ENCODE measurements around the gene CDK5R2. TPM values are rescaled to one million over a fixed set of nuclear protein-coding genes. Genes with fewer than 3 reads are reported as not detected.

The CDK5R2 gene
- total and polyA plus RNA-seq, 2 of the 13 experiments (the other 11 are each of a cell fraction or from before 2014, with no cell fraction given) = not detected

DNA sequence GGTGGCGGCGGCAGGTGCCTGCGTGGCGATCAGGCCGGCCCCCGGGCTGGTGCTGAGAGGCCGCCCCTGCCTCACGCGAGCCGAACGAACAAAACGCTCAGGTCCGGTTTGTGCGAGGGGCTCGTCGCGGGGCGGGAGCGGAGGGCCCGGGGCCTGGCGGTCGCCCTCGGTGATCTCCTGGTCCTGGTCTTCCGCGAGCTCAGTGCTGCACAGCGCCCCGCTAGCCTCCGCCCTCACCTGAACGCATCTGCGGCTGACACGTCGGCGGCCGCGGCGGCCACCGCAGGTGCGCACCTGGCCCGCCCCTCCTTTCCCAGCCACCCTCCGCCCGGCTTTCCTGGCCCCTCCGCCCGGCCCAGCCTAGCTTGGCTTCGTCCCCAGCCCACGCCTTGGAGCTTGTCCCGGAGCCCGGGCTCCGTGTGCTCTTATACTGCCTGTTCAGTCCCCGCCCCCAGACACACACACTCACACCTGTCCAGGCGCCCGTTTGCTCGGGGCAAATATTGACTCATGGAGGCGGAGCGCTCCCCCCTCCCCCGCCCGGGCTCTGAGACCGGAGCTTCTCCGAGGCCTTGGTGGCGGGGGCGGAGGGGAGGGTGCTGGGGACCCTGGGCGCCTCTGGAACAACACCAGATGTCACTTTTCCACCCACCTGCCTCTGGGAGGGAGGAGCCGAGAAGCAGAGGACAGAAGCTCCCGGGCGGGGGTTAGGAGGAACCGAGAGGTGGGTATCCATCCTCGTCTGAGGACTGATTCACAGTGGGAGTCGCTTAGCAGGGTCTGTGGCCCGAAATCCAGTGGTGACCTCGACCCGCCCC is 42.3 kb downstream of the CDK5R2 start (continued):
- 0 out of 2 replicates have a peak, but pooled peaks have one; percentile 45 for TF ChIP-seq KLF12 (CRISPR knock-in tag; IDR thresholded peaks at IDR 0.05; ENCODE audit: borderline replicate concordance)
- TF ChIP-seq ZSCAN12 (CRISPR knock-in tag; IDR thresholded peaks at IDR 0.05) = no peak
- peak; percentile 46; the same call in 1 of the 2 replicates for TF ChIP-seq MED13 (CRISPR knock-in tag; IDR thresholded peaks at IDR 0.05)
- TF ChIP-seq ZNF687 (CRISPR knock-in tag; IDR thresholded peaks at IDR 0.05) = peak; percentile 86
- no peak for TF ChIP-seq ZNF230 (CRISPR knock-in tag; IDR thresholded peaks at IDR 0.05)
- TF ChIP-seq PITX1 (CRISPR knock-in tag; IDR thresholded peaks at IDR 0.05) = peak; percentile 93
- TF ChIP-seq ZNF256 (CRISPR knock-in tag; conservative IDR thresholded peaks at IDR 0.05) = no peak
- TF ChIP-seq, protein P1, sequence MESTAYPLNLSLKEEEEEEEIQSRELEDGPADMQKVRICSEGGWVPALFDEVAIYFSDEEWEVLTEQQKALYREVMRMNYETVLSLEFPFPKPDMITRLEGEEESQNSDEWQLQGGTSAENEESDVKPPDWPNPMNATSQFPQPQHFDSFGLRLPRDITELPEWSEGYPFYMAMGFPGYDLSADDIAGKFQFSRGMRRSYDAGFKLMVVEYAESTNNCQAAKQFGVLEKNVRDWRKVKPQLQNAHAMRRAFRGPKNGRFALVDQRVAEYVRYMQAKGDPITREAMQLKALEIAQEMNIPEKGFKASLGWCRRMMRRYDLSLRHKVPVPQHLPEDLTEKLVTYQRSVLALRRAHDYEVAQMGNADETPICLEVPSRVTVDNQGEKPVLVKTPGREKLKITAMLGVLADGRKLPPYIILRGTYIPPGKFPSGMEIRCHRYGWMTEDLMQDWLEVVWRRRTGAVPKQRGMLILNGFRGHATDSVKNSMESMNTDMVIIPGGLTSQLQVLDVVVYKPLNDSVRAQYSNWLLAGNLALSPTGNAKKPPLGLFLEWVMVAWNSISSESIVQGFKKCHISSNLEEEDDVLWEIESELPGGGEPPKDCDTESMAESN (CRISPR knock-in tag; conservative IDR thresholded peaks at IDR 0.05) = no peak
- peak; percentile 80; the same call in 1 of the 2 replicates for TF ChIP-seq SOX5 (CRISPR knock-in tag; IDR thresholded peaks at IDR 0.05; ENCODE audit: borderline replicate concordance)
- peak; percentile 25; the same call in 1 of the 2 replicates for TF ChIP-seq MIXL1 (CRISPR knock-in tag; IDR thresholded peaks at IDR 0.05)
- no peak for TF ChIP-seq IKZF1 (IDR thresholded peaks at IDR 0.05)
- TF ChIP-seq ZNF274 (CRISPR knock-in tag; IDR thresholded peaks at IDR 0.05) = peak; percentile 56; the same call in 1 of the 2 replicates
- peak; percentile 96 for TF ChIP-seq NCOA1 (CRISPR knock-in tag; IDR thresholded peaks at IDR 0.05)
- TF ChIP-seq GZF1 (CRISPR knock-in tag; IDR thresholded peaks at IDR 0.05) = 0 out of 2 replicates have a peak, but pooled peaks have one; percentile 46
- no peak for TF ChIP-seq ZNF225 (CRISPR knock-in tag; IDR thresholded peaks at IDR 0.05)
- peak; percentile 63; the same call in 1 of the 2 replicates for TF ChIP-seq FOXJ3 (CRISPR knock-in tag; IDR thresholded peaks at IDR 0.05; ENCODE audit: borderline replicate concordance)
- peak; percentile 88 for TF ChIP-seq ZNF12 (CRISPR knock-in tag; IDR thresholded peaks at IDR 0.05)
- TF ChIP-seq ZBTB43 (CRISPR knock-in tag; conservative IDR thresholded peaks at IDR 0.05) = peak; percentile 96
- no peak for TF ChIP-seq FOXA1 (IDR thresholded peaks at IDR 0.05)
- peak; percentile 94 for TF ChIP-seq FOXA1 (CRISPR knock-in tag; IDR thresholded peaks at IDR 0.05)
- TF ChIP-seq CTCF (CRISPR knock-in tag; IDR thresholded peaks at IDR 0.05) = peak; percentile 19; the same call in 1 of the 2 replicates
- no peak for TF ChIP-seq ZNF382 (CRISPR knock-in tag; IDR thresholded peaks at IDR 0.05; ENCODE audit: borderline replicate concordance)
- TF ChIP-seq ZNF44 (CRISPR knock-in tag; IDR thresholded peaks at IDR 0.05) = no peak
